Progenitor cell of endocrine pancreas (in vitro differentiated cells): ENCODE data around the gene NDUFAF8. TPM values are rescaled to one million over a fixed set of nuclear protein-coding genes. Genes with fewer than 3 reads are reported as not detected.

ENCODE experiments used
- DNase-seq: peaks from one replicate; pipeline ENCODE4 v3.0.0; 2021; ENCODE audit warnings: low spot score; ENCODE audit not compliant: unreplicated experiment
- H3K27ac Mint-ChIP-seq: 2 replicates; pipeline ENCODE4 v1.8.0; 2021; ENCODE audit warnings: mild to moderate bottlenecking, moderate library complexity, mixed read lengths
- H3K27me3 Mint-ChIP-seq: 2 replicates; pipeline ENCODE4 v1.8.0; 2021; ENCODE audit warnings: mixed read lengths
- H3K36me3 Mint-ChIP-seq: 2 replicates; pipeline ENCODE4 v1.8.0; 2022; ENCODE audit warnings: mixed read lengths; ENCODE audit not compliant: insufficient read depth
- H3K4me1 Mint-ChIP-seq: 2 replicates; pipeline ENCODE4 v1.8.0; 2021; ENCODE audit warnings: low read depth, mixed read lengths
- H3K4me3 Mint-ChIP-seq: 2 replicates; pipeline ENCODE4 v1.8.0; 2021; ENCODE audit warnings: low read depth, mild to moderate bottlenecking, moderate library complexity, mixed read lengths
- H3K9me3 Mint-ChIP-seq: 2 replicates; pipeline ENCODE4 v1.8.0; 2021; ENCODE audit warnings: low read depth, mixed read lengths
- total RNA-seq: library from RNA; stranded (reverse); gene quantifications from 2 replicates; pipeline ENCODE4 v1.2.1, GENCODE V29; 2021
- TF ChIP-seq, protein P1 (sequence below): fragments of 200-600 bp; sonication (generic); IDR thresholded peaks from one replicate; pipeline ENCODE4 v1.5.0; 2021; ENCODE audit warnings: antibody characterized with exemption, mild to moderate bottlenecking; ENCODE audit not compliant: unreplicated experiment

Gene NDUFAF8
- total RNA-seq, 1 donor from 2014 or later, result 43.6 TPM

DNA sequence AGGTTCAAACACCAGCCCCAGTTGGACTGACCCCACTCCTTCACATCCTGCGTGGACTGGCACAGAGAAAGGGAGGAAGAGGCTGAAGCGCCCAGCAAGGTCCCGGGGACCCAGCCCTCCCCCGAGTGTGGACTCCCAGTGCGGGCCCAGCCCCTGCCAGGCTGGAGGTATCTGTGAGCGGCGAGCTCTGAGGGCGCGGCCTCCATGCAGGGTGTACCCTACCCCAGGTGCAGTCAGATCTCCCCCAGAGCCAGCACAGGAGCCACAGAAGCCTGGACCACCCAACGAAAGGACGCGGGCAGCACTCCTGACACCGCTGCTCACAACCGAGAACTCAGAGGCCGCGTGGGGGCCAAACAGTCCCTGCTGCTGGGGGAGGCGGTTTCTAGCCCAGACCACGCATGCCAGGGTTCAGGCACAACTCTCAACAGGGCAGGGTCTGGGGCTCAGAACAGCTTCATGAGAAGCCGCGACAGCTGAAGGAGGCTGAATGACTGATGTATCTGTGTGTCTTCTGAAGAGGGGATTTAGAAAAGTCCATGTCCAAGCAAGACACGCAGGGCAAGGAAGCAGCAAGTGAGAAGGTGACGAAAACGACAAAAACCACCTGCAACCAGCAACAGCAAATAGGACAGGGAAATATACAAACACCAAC lies 47.5 kb downstream of the NDUFAF8 start:
- H3K9me3 Mint-ChIP-seq, result no peaks in the 10 kb centered on the region
- H3K36me3 Mint-ChIP-seq, result peaks cover 6% of the 10 kb centered on the region
- TF ChIP-seq, protein P1, sequence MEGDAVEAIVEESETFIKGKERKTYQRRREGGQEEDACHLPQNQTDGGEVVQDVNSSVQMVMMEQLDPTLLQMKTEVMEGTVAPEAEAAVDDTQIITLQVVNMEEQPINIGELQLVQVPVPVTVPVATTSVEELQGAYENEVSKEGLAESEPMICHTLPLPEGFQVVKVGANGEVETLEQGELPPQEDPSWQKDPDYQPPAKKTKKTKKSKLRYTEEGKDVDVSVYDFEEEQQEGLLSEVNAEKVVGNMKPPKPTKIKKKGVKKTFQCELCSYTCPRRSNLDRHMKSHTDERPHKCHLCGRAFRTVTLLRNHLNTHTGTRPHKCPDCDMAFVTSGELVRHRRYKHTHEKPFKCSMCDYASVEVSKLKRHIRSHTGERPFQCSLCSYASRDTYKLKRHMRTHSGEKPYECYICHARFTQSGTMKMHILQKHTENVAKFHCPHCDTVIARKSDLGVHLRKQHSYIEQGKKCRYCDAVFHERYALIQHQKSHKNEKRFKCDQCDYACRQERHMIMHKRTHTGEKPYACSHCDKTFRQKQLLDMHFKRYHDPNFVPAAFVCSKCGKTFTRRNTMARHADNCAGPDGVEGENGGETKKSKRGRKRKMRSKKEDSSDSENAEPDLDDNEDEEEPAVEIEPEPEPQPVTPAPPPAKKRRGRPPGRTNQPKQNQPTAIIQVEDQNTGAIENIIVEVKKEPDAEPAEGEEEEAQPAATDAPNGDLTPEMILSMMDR, result no peak
- H3K27ac Mint-ChIP-seq, result no peak overlapping the region
- peaks cover under 1% of the 10 kb centered on the region for H3K4me1 Mint-ChIP-seq
- no peak overlapping the region for H3K4me3 Mint-ChIP-seq
- no peaks in the 10 kb centered on the region for H3K27me3 Mint-ChIP-seq
- no peak for DNase-seq

DNA sequence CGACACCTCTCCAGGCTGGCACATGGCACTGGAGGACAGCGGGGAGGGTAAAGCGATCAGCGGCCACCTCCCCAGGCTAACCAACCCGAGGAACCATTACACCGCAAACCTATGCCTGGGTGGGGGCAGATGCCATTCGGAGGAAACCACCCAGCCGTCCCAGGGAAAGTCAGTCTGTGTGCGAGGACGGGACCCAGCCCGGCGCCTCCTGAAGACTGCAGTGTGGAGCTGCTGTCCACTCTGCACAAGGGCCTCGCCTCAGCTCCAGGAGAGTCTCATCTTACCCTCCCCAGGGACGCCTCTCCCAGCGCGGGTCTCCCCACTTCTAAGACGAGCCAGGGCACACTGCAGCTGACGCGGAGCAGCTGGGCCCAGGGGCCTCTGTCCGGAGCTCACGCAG lies 48.0 kb downstream of the NDUFAF8 start:
- Mint-ChIP-seq H3K36me3 (peaks cover 6% of the 10 kb centered on the region), H3K4me1 (peaks cover 2% of the 10 kb centered on the region), H3K27ac (no peak overlapping the region), H3K9me3 (no peaks in the 10 kb centered on the region), H3K27me3 (no peaks in the 10 kb centered on the region), H3K4me3 (no peak overlapping the region)
- DNase-seq, result no peak
- TF ChIP-seq, protein P1, result no peak

DNA sequence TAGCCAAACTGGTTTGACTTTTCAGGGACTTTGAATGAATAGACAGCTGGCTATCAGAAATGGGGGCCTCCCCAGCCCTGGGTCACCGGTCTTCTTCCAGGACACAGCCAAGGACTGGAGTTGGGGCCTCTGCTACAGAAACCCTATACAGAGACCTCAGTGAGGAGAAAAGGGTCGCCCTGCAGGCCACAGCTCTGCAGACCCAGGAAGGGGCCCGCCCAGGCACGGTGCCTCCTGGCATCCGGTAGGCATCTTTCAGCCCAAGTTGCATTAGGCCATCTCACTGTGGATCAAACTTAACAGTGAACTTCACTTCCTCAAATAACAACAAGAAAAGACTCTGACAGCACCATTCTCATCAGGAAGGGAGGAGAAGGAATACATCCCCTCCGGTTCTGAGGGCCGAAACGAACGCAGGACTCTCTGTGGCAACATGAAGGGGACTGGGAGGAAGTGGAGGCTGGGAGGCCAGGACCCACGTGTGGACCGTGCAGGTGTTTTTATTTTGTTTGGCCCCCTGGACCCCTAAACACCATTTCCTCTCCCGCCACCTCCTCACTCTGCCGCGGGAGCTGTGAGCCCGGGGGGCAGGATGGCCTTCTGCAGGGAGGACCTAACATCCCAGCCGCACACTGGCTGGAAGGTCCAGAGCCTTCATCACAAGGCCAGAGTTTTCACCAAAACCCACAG lies 48.8 kb downstream of the NDUFAF8 start:
- Mint-ChIP-seq H3K36me3 (peaks cover 6% of the 10 kb centered on the region), H3K27ac (no peak overlapping the region), H3K4me3 (no peak overlapping the region), H3K9me3 (no peaks in the 10 kb centered on the region), H3K27me3 (no peaks in the 10 kb centered on the region), H3K4me1 (peaks cover 2% of the 10 kb centered on the region)
- TF ChIP-seq, protein P1, result no peak
- DNase-seq, result no peak

DNA sequence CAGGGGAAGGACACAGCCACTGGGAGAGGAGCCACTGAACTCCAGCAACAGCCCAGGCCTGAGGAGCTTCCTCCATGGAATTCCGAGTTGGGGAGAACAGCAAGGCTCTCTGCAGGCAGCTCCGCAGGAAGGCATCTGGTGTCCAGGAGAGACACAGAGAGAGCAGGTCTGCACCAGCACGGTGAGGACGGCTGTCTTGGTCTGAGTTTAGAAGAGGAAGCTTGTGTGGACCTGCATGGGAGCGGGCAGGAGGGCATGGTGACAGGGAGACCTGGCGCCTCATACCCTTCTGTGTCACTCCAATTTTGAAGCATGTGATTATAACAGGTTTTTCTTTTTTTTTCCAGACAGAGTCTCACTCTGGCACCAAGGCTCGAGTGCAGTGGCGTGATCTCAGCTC lies 49.6 kb downstream of the NDUFAF8 start:
- peaks cover 6% of the 10 kb centered on the region for H3K36me3 Mint-ChIP-seq
- no peaks in the 10 kb centered on the region for H3K27me3 Mint-ChIP-seq
- H3K27ac Mint-ChIP-seq, result no peak overlapping the region
- TF ChIP-seq, protein P1, result no peak
- no peak overlapping the region for H3K4me3 Mint-ChIP-seq
- H3K9me3 Mint-ChIP-seq, result no peaks in the 10 kb centered on the region
- peaks cover 2% of the 10 kb centered on the region for H3K4me1 Mint-ChIP-seq
- no peak for DNase-seq

DNA sequence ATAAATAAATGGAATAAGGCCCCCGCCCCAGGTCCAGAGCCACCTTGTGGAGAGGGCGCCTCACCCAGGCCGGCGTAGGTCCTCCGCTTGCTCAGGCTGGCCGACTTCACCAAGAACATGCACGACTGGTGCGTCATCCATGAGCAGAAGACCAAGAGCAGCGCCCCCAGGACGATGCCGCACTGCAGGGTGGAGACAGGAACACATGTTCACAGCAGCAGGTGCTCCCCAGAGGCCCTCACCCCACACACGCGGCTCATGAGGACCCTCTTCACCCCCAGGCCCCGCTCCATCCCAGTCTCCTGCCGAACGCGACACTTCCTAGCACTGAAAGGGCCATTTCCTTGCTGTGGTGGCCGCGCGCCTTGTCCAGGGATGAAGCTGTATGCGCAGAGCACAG lies 50.5 kb downstream of the NDUFAF8 start:
- TF ChIP-seq, protein P1, result no peak
- Mint-ChIP-seq H3K27ac (no peak overlapping the region), H3K36me3 (peaks cover 5% of the 10 kb centered on the region), H3K9me3 (no peaks in the 10 kb centered on the region), H3K4me1 (peaks cover 8% of the 10 kb centered on the region), H3K4me3 (no peak overlapping the region), H3K27me3 (no peaks in the 10 kb centered on the region)
- no peak for DNase-seq
